NB4 (cell line): Measurements from ENCODE around the gene LDAH.

Source experiments
- MYC ChIP-seq: IDR thresholded peaks from 2 replicates; pipeline ENCODE4 v1.6.1; 2011; ENCODE audit warnings: low read depth, low read length
- TF ChIP-seq, protein P1 (sequence below): IDR thresholded peaks from one replicate; pipeline ENCODE4 v1.5.1; 2012; ENCODE audit warnings: low read depth, low read length

DNA sequence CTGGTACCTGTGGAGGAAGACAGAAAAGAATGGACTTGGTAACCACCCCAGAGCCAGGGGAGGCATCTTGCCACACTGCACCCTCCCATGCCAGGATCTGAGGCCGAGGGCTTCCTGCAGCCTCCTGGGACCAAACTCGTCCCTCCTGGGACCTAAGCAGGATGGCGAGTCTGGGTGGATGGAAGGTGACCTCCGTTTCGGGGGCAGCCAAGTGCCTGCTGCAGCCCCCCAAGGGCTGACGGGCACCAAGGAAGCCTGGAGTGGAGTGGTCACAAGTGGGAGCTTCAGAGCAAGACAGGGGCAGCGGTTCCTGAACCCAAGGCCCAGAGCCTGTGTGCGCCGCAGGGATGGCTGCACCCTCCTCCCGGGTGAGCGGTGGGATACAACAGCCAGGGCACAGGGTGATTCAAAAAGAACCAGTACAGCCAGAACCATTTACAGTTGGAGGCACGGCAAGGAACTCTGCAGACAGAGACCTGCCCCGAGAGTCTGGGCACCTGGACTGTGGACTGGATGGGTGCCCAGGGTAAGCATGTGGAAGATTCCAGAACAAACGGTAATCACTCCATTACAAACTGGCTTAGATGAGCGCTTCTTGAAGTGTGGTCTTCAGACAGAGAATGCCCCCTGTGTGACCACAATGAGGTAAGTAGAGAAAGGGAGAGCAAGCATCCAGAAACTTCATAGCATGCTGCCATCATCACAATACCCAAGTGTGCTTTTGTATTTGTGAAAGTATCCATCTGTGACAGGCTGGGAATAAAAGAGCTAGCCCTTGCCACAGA lies 184.1 kb downstream of the LDAH start:
- TF ChIP-seq, protein P1, sequence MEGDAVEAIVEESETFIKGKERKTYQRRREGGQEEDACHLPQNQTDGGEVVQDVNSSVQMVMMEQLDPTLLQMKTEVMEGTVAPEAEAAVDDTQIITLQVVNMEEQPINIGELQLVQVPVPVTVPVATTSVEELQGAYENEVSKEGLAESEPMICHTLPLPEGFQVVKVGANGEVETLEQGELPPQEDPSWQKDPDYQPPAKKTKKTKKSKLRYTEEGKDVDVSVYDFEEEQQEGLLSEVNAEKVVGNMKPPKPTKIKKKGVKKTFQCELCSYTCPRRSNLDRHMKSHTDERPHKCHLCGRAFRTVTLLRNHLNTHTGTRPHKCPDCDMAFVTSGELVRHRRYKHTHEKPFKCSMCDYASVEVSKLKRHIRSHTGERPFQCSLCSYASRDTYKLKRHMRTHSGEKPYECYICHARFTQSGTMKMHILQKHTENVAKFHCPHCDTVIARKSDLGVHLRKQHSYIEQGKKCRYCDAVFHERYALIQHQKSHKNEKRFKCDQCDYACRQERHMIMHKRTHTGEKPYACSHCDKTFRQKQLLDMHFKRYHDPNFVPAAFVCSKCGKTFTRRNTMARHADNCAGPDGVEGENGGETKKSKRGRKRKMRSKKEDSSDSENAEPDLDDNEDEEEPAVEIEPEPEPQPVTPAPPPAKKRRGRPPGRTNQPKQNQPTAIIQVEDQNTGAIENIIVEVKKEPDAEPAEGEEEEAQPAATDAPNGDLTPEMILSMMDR = no peak
- no peak for TF ChIP-seq MYC
